ENCODE results near the gene SLC32A1. TPM values are rescaled to one million over a fixed set of nuclear protein-coding genes. Genes with fewer than 3 reads are reported as not detected.

The SLC32A1 gene
- total RNA-seq, 1 donor from 2014 or later = not detected

DNA sequence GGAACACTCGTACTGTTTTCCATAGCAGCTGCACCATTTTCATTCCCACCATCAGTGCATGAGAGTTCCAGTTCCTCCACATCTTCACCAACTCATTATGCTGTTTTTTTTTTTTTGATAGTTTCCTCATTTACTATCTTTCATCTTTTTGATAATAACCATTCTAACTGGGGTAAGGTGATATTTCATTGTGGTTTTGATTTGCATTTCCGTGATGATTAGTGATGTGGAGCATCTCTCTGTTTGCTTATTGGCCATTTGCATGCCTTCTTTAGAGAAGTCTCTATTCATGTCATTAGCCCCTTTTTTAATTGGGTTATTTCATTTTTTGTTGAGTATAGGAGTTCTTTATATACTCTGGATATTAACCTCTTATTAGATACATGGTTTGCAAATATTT, 49.9 kb downstream of the SLC32A1 start:
- intact Hi-C loops (cut with DNase I) = no loop called here
- no peak for DNase-seq (ENCODE audit: low spot score)

DNA sequence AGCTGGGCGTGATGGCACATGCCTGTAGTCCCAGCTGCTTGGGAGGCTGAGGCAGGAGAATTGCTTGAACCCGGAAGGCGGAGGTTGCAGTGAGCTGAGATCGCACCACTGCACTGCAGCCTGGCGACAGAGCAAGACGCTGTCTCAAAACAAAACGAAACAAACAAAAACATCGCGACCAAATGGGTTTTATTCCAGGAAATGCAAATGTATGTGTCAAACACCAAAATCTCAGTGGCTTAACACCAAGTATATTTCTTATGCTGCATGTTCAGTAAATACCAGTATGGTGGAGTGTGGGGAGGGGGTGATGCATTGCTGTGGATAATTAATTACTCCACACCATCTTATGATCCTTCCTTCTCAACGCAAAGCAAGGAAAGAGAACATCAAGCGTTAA, 52.1 kb downstream of the SLC32A1 start:
- DNase-seq (ENCODE audit: low spot score) = no peak
- intact Hi-C loops (cut with DNase I) = no loop called here

Other genes with a start within 250 kb of the SLC32A1 start
- not detected for gene ADIG, start 143.3 kb upstream of the SLC32A1 start, total RNA-seq
- not detected for gene ARHGAP40, start 122.7 kb upstream of the SLC32A1 start, total RNA-seq
- 3.0 TPM for gene ACTR5, start 24.0 kb downstream of the SLC32A1 start, total RNA-seq
- 1.7 TPM for gene PPP1R16B, start 81.2 kb downstream of the SLC32A1 start, total RNA-seq
- gene FAM83D, start 201.9 kb downstream of the SLC32A1 start, total RNA-seq = 0.62 TPM
- 11.4 TPM for gene DHX35, start 237.9 kb downstream of the SLC32A1 start, total RNA-seq

Data from cardiac septum (tissue), 1 donor.